Fibroblast of lung (primary cell): ENCODE measurements around the gene ANKS1B.

ENCODE experiments used
- CTCF ChIP-seq, 2 donors: IDR thresholded peaks in 1 of 2; conservative IDR thresholded peaks in 1 of 2; 1 replicate in 1 of 2; 2 replicates in 1 of 2; pipeline ENCODE4 v1.5.1; 2011 to 2012; ENCODE audit warnings: low read length in 2 of 2, control low read depth in 1 of 2, inconsistent platforms in 1 of 2, low read depth in 1 of 2, mild to moderate bottlenecking in 1 of 2
- EZH2 ChIP-seq: IDR thresholded peaks from 2 replicates; pipeline ENCODE4 v1.5.1; 2012; ENCODE audit warnings: low read length, control low read depth, mild to moderate bottlenecking; ENCODE audit errors: missing control alignments

GRCh38 chr12:98738002-98738401 is 1246.7 kb downstream of the ANKS1B start:
- TF ChIP-seq CTCF (conservative IDR thresholded peaks at IDR 0.05 in 1 of 2, IDR thresholded peaks at IDR 0.05 in 1 of 2; ENCODE audit: low read depth in 1 of 2, low read length in 2 of 2) (no peak), EZH2 (no peak)
